KMS-11 (cell line): Measurements from ENCODE around the gene UTP4.
A peak's percentile ranks its signal among the peaks of the same experiment; 100 is the strongest.

Experiments
- H2AFZ ChIP-seq: fragments of 200-600 bp; sonication (generic); 2 replicates; pipeline ENCODE4 v1.6.1; 2016; ENCODE audit warnings: antibody characterized with exemption, mixed run types, low read depth
- H3K27ac ChIP-seq: fragments of 200-600 bp; sonication (generic); 2 replicates; pipeline ENCODE4 v1.6.1; 2016; ENCODE audit warnings: mild to moderate bottlenecking, mixed run types
- H3K27me3 ChIP-seq: fragments of 200-600 bp; sonication (generic); 2 replicates; pipeline ENCODE4 v1.6.1; 2017; ENCODE audit warnings: mild to moderate bottlenecking, low read depth, mixed run types, moderate library complexity; ENCODE audit not compliant: insufficient read depth
- H3K36me3 ChIP-seq: fragments of 200-600 bp; sonication (generic); 2 replicates; pipeline ENCODE4 v1.6.1; 2017; ENCODE audit warnings: mild to moderate bottlenecking, mixed run types; ENCODE audit not compliant: insufficient read depth
- H3K4me1 ChIP-seq: fragments of 200-600 bp; sonication (generic); 2 replicates; pipeline ENCODE4 v1.6.1; 2016; ENCODE audit warnings: mild to moderate bottlenecking, low read depth, mixed run types; ENCODE audit not compliant: poor library complexity, severe bottlenecking
- H3K4me2 ChIP-seq: fragments of 200-600 bp; sonication (generic); 2 replicates; pipeline ENCODE4 v1.7.0; 2016; ENCODE audit warnings: mild to moderate bottlenecking, mixed run types
- H3K4me3 ChIP-seq: fragments of 200-600 bp; sonication (generic); IDR thresholded peaks from 2 replicates; pipeline ENCODE4 v1.6.1; 2017; ENCODE audit warnings: low read depth, low read length, mixed read lengths; ENCODE audit not compliant: insufficient read depth
- H3K79me2 ChIP-seq: fragments of 200-600 bp; sonication (generic); 2 replicates; pipeline ENCODE4 v1.6.1; 2016; ENCODE audit warnings: low read depth, mixed run types; ENCODE audit not compliant: insufficient read depth
- H3K9ac ChIP-seq: fragments of 200-600 bp; sonication (generic); 2 replicates; pipeline ENCODE4 v1.6.1; 2016; ENCODE audit warnings: mild to moderate bottlenecking, mixed run types
- H4K20me1 ChIP-seq: fragments of 200-600 bp; sonication (generic); 2 replicates; pipeline ENCODE4 v1.6.1; 2016; ENCODE audit warnings: mild to moderate bottlenecking, mixed run types; ENCODE audit not compliant: insufficient read depth
- CTCF ChIP-seq: fragments of 200-600 bp; sonication (generic); conservative IDR thresholded peaks from 2 replicates; pipeline ENCODE4 v1.6.1; 2017; ENCODE audit warnings: low read depth, mild to moderate bottlenecking, antibody characterized with exemption, low read length, moderate library complexity, mixed read lengths

Gene UTP4

GRCh38 chr16:69087161-69087581 lies 45.3 kb upstream of the UTP4 start:
- Histone ChIP-seq H4K20me1 (no peaks in the 10 kb centered on the region), H3K9ac (no peak overlapping the region), H3K36me3 (no peaks in the 10 kb centered on the region), H3K27me3 (no peaks in the 10 kb centered on the region), H3K79me2 (no peaks in the 10 kb centered on the region), H3K27ac (no peak overlapping the region), H3K4me2 (no peak overlapping the region), H3K4me3 (no peak overlapping the region), H3K4me1 (peaks cover 24% of the 10 kb centered on the region), H2AFZ (no peak overlapping the region)
- TF ChIP-seq CTCF, result no peak

- no peak overlapping the region for H3K9ac ChIP-seq
- no peaks in the 10 kb centered on the region for H4K20me1 ChIP-seq
- H3K36me3 ChIP-seq, result no peaks in the 10 kb centered on the region
- H3K27me3 ChIP-seq, result no peaks in the 10 kb centered on the region
- H3K4me2 ChIP-seq, result peak overlapping the region; percentile 19; the same call in 1 of the 2 replicates
- no peak overlapping the region for H3K4me3 ChIP-seq
- TF ChIP-seq CTCF, result no peak
- H3K27ac ChIP-seq, result peak overlapping the region; percentile 23; the same call in 1 of the 2 replicates
- H3K4me1 ChIP-seq, result peaks cover 24% of the 10 kb centered on the region
- no peaks in the 10 kb centered on the region for H3K79me2 ChIP-seq
- no peak overlapping the region for H2AFZ ChIP-seq
These were observed 43.8 kb upstream of the UTP4 start for GRCh38 chr16:69088684-69089083.

- Histone ChIP-seq H3K4me2 (peak overlapping the region; percentile 19; the same call in 1 of the 2 replicates), H3K9ac (no peak overlapping the region)
These were observed 43.1 kb upstream of the UTP4 start for GRCh38 chr16:69089091-69089910.

GRCh38 chr16:69093974-69094373 lies 38.5 kb upstream of the UTP4 start:
- no peak overlapping the region for H3K4me3 ChIP-seq
- no peak overlapping the region for H3K4me2 ChIP-seq
- no peaks in the 10 kb centered on the region for H3K36me3 ChIP-seq
- H3K27me3 ChIP-seq, result no peaks in the 10 kb centered on the region
- H3K9ac ChIP-seq, result no peak overlapping the region
- no peak overlapping the region for H3K27ac ChIP-seq
- no peak for TF ChIP-seq CTCF
- no peaks in the 10 kb centered on the region for H3K79me2 ChIP-seq
- no peaks in the 10 kb centered on the region for H4K20me1 ChIP-seq
- no peak overlapping the region for H2AFZ ChIP-seq
- H3K4me1 ChIP-seq, result peaks cover 11% of the 10 kb centered on the region

More at GRCh38 chr16:69089091-69089910, 43.1 kb upstream of the UTP4 start:
- H3K27ac ChIP-seq, result peak overlapping the region; percentile 23; the same call in 1 of the 2 replicates
- H3K27me3 ChIP-seq, result no peaks in the 10 kb centered on the region
- no peak overlapping the region for H3K4me3 ChIP-seq
- H4K20me1 ChIP-seq, result no peaks in the 10 kb centered on the region
- no peaks in the 10 kb centered on the region for H3K36me3 ChIP-seq
- no peak overlapping the region for H2AFZ ChIP-seq
- peaks cover 24% of the 10 kb centered on the region for H3K4me1 ChIP-seq
- TF ChIP-seq CTCF, result no peak
- H3K79me2 ChIP-seq, result no peaks in the 10 kb centered on the region
